Stimulated activated CD4-positive, alpha-beta T cell treated with anti-CD3 and anti-CD28 coated beads, Interleukin-4, amount 100 ng/mL, for 24 hours (primary cell): ENCODE data around the gene DPY19L1.
"Not testable (repeated sequence)": the region's sequence is repeated elsewhere in the genome, so short reads cannot be mapped to it uniquely, and the experiment has no call there.

Experiments
- DNase-seq: peaks from one replicate; pipeline ENCODE4 v3.0.0-alpha.2; 2020

DPY19L1 gene

GRCh38 chr7:34912236-34912635, 125.0 kb downstream of the DPY19L1 start:
- no peak for DNase-seq

- DNase-seq, result not testable (repeated sequence)
Observed at GRCh38 chr7:34906266-34906850, 130.9 kb downstream of the DPY19L1 start.

GRCh38 chr7:34904987-34905386, 132.3 kb downstream of the DPY19L1 start:
- DNase-seq, result no peak

- not testable (repeated sequence) for DNase-seq
Observed at GRCh38 chr7:34903921-34904320, 133.4 kb downstream of the DPY19L1 start.

GRCh38 chr7:34902182-34902581, 135.1 kb downstream of the DPY19L1 start:
- DNase-seq, result no peak

GRCh38 chr7:34900891-34901513, 136.3 kb downstream of the DPY19L1 start:
- DNase-seq, result no peak

- DNase-seq, result no peak
Observed at GRCh38 chr7:34895202-34895601, 142.1 kb downstream of the DPY19L1 start.

GRCh38 chr7:34889951-34890350, 147.3 kb downstream of the DPY19L1 start:
- no peak for DNase-seq

GRCh38 chr7:34886856-34887255, 150.4 kb downstream of the DPY19L1 start:
- DNase-seq, result no peak

GRCh38 chr7:34883855-34884254, 153.4 kb downstream of the DPY19L1 start:
- DNase-seq, result not testable (repeated sequence)

- no peak for DNase-seq
Observed at GRCh38 chr7:34879871-34880270, 157.4 kb downstream of the DPY19L1 start.

GRCh38 chr7:34878944-34879735, 158.1 kb downstream of the DPY19L1 start:
- DNase-seq, result not testable (repeated sequence)
